ENCODE results near the gene RTEL1. TPM values are rescaled to one million over a fixed set of nuclear protein-coding genes. Genes with fewer than 3 reads are reported as not detected.

RTEL1 gene
- total RNA-seq, 1 experiment from 2014 or later, result 33.4 TPM

GRCh38 chr20:63651942-63652191, 6.2 kb upstream of the RTEL1 start:
- Histone ChIP-seq H3K18ac (ENCODE audit: insufficient read length, low read depth, low read length) (no peak overlapping the region), H2BK15ac (ENCODE audit: low read depth, low read length) (no peak overlapping the region), H2BK20ac (ENCODE audit: low read depth, low read length, poor library complexity, severe bottlenecking) (no peak overlapping the region), H3K79me2 (ENCODE audit: insufficient read depth, low read length) (no peaks in the 10 kb centered on the region), H3K14ac (ENCODE audit: insufficient read depth, low read length) (no peak overlapping the region), H3K4me2 (ENCODE audit: insufficient read depth, insufficient read length, low read length) (peak overlapping the region; percentile 16), H3K9me3 (ENCODE audit: control insufficient read depth, low read depth, low read length) (no peaks in the 10 kb centered on the region), H2BK12ac (ENCODE audit: insufficient read length, low read depth, low read length) (no peak overlapping the region), H3K4me1 (ENCODE audit: insufficient read depth, low read length) (no peaks in the 10 kb centered on the region), H3K79me1 (ENCODE audit: insufficient read depth, low read depth, low read length, poor library complexity, severe bottlenecking) (no peaks in the 10 kb centered on the region), H2AK5ac (ENCODE audit: insufficient read length, low read length) (no peak overlapping the region), H3K27me3 (ENCODE audit: insufficient read depth, low read length) (no peaks in the 10 kb centered on the region), H3K27ac (ENCODE audit: insufficient read length, low read depth, low read length) (no peak overlapping the region), H2AFZ (ENCODE audit: low read length) (no peak overlapping the region), H3K9ac (ENCODE audit: extremely low read depth, insufficient read length, low read length) (no peak overlapping the region), H4K91ac (ENCODE audit: insufficient read length, low read depth, low read length) (no peak overlapping the region), H3K23ac (ENCODE audit: insufficient read length, low read depth, low read length) (no peak overlapping the region), H3K23me2 (ENCODE audit: insufficient read length, low read depth, low read length, poor library complexity, severe bottlenecking) (peaks cover 4% of the 10 kb centered on the region), H4K8ac (replicated peaks; ENCODE audit: insufficient read length, low read depth, low read length) (no peak overlapping the region), H2BK5ac (ENCODE audit: insufficient read length, low read length) (no peak overlapping the region), H3K56ac (ENCODE audit: insufficient read length, low read depth, low read length) (no peak overlapping the region), H4K5ac (ENCODE audit: insufficient read length, low read depth, low read length) (no peak overlapping the region), H3K4ac (ENCODE audit: low read depth, low read length) (no peak overlapping the region), H4K20me1 (ENCODE audit: control insufficient read depth, insufficient read depth, insufficient read length) (no peaks in the 10 kb centered on the region), H2BK120ac (ENCODE audit: low read depth, low read length, poor library complexity, severe bottlenecking) (no peak overlapping the region), H3T11ph (ENCODE audit: low read length) (no peak overlapping the region)
- peak overlapping the region; percentile 68 to 84 for H3K4me3 Mint-ChIP-seq
- H3K27ac Mint-ChIP-seq, result no peak overlapping the region
- no peak for DNase-seq
- peaks cover 15 to 16% of the 10 kb centered on the region in 2 experiments for H3K4me1 Mint-ChIP-seq
- no peaks in the 10 kb centered on the region for H3K9me3 Mint-ChIP-seq
- H3K36me3 Mint-ChIP-seq (ENCODE audit: insufficient read depth in 1 of 3, low read depth in 3 of 3), result no peaks in the 10 kb centered on the region; a peak in 2 of 7 replicates
- WGBS (ENCODE audit: extremely low coverage, insufficient read length, low lambda C conversion rate), result no CpG with 5 or more reads among the region's 11 CpGs
- H3K27me3 Mint-ChIP-seq (ENCODE audit: low read depth), result peaks cover 5% of the 10 kb centered on the region
- no peak for TF ChIP-seq CTCF (conservative IDR thresholded peaks at IDR 0.05)
